Measurements from ENCODE around the gene ACSF2. TPM values are rescaled to one million over a fixed set of nuclear protein-coding genes. Genes with fewer than 3 reads are reported as not detected.
A peak's percentile ranks its signal among the peaks of the same experiment; 100 is the strongest.
"Not testable (repeated sequence)": the region's sequence is repeated elsewhere in the genome, so short reads cannot be mapped to it uniquely, and the experiment has no call there.

The ACSF2 gene
- total RNA-seq, 6 donors from 2014 or later: 52.3 to 239 (median 120) TPM

DNA sequence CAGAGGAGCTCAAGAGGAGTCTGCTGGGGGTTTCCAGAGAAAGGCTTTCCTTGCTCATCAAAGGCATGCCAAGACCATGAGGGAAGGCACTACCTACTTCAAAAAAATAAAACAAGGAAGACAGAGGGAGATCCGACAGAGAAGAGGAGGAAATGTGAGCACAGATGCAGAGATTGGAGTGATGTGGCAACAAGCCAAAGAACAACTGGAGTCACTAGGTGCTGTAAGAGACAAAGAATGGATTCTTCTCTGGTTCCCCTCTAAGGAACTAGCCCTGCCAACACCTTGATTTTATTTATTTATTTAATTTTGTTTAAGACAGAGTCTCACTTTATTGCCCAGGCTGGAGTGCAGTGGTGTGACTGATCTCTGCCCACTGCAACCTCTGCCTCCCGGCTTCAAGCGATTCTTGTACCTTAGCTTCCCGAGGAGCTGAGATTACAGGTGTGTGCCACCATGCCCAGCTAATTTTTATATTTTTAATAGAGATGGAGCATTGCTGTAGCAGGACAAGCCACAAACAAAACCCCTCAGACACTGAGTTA, 13.8 kb upstream of the ACSF2 start:
- H3K27ac ChIP-seq: no peak overlapping the region
- DNase-seq: no peak
- TF ChIP-seq EP300 (IDR thresholded peaks at IDR 0.05): no peak
- TF ChIP-seq POLR2AphosphoS5 (IDR thresholded peaks at IDR 0.05): no peak
- no peak for TF ChIP-seq POLR2A (IDR thresholded peaks at IDR 0.05)
- TF ChIP-seq, protein P1, sequence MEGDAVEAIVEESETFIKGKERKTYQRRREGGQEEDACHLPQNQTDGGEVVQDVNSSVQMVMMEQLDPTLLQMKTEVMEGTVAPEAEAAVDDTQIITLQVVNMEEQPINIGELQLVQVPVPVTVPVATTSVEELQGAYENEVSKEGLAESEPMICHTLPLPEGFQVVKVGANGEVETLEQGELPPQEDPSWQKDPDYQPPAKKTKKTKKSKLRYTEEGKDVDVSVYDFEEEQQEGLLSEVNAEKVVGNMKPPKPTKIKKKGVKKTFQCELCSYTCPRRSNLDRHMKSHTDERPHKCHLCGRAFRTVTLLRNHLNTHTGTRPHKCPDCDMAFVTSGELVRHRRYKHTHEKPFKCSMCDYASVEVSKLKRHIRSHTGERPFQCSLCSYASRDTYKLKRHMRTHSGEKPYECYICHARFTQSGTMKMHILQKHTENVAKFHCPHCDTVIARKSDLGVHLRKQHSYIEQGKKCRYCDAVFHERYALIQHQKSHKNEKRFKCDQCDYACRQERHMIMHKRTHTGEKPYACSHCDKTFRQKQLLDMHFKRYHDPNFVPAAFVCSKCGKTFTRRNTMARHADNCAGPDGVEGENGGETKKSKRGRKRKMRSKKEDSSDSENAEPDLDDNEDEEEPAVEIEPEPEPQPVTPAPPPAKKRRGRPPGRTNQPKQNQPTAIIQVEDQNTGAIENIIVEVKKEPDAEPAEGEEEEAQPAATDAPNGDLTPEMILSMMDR (IDR thresholded peaks at IDR 0.05): no peak
- WGBS, 2 donors: 83 to 84% methylated on average over 4 of the region's 4 CpGs
- H3K4me1 ChIP-seq: no peaks in the 10 kb centered on the region
- ATAC-seq (ENCODE audit: low FRiP score in 2 of 2): no peak
- H3K4me3 ChIP-seq: no peak overlapping the region
- no peaks in the 10 kb centered on the region for H3K27me3 ChIP-seq
- no peaks in the 10 kb centered on the region for H3K9me3 ChIP-seq
- no peaks in the 10 kb centered on the region for H3K36me3 ChIP-seq

DNA sequence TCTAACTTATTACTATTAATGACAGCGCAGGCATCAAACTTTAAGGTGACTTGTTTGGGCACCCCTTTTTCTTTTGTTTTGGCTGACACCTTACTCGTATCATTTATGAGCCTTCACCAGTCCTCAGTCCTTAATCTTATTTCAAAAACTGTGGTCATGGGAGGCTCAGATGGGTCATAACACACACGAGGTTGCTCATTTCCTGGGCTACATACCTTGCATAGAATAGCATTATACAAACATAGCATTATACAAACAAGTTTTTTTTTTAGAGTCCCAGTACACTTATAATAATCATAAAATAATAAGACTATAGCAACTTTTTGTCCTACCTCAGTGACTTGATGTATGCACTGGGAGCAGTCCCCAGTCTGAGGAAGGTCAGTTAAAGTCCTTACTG, 11.2 kb upstream of the ACSF2 start:
- Histone ChIP-seq H3K27me3 (no peaks in the 10 kb centered on the region), H3K27ac (no peak overlapping the region), H3K36me3 (no peaks in the 10 kb centered on the region), H3K4me1 (no peaks in the 10 kb centered on the region), H3K4me3 (no peak overlapping the region), H3K9me3 (no peaks in the 10 kb centered on the region)
- DNase-seq (no peak), ATAC-seq (ENCODE audit: low FRiP score in 2 of 2) (no peak)
- TF ChIP-seq EP300 (IDR thresholded peaks at IDR 0.05) (no peak), POLR2AphosphoS5 (IDR thresholded peaks at IDR 0.05) (no peak), POLR2A (IDR thresholded peaks at IDR 0.05) (no peak)
- TF ChIP-seq, protein P1 (IDR thresholded peaks at IDR 0.05): no peak
- 72 to 74% methylated on average over 3 of the region's 3 CpGs for WGBS, 2 donors

DNA sequence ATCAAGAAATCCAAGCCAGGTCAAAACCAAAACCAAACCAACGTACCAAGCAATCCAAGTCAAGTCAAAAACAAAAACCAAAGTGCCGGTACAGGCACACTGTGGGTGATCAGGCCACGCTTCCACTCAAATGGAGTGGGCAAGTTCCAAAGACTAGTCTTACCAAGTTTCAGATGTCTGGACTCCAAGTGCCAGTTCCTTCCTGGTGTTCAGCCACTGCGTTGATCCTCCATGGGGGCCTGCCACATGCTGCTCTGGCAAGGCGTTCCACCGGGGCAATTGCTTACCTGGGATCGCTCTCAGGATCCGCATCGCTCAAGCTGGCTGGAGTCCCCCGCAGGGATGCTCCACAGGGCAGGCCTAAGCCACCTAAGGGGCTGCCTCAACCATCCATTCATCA, 6.4 kb upstream of the ACSF2 start:
- WGBS, 2 donors: 97 to 100% methylated on average over 4 to 10 of the region's 10 CpGs
- H3K9me3 ChIP-seq; H3K27me3 ChIP-seq; ATAC-seq (ENCODE audit: low FRiP score in 2 of 2); H3K4me3 ChIP-seq; H3K27ac ChIP-seq; H3K36me3 ChIP-seq; DNase-seq: not testable (repeated sequence)
- H3K4me1 ChIP-seq: peaks cover 13 to 35% (median 15%) of the 10 kb centered on the region in 4 donors

DNA sequence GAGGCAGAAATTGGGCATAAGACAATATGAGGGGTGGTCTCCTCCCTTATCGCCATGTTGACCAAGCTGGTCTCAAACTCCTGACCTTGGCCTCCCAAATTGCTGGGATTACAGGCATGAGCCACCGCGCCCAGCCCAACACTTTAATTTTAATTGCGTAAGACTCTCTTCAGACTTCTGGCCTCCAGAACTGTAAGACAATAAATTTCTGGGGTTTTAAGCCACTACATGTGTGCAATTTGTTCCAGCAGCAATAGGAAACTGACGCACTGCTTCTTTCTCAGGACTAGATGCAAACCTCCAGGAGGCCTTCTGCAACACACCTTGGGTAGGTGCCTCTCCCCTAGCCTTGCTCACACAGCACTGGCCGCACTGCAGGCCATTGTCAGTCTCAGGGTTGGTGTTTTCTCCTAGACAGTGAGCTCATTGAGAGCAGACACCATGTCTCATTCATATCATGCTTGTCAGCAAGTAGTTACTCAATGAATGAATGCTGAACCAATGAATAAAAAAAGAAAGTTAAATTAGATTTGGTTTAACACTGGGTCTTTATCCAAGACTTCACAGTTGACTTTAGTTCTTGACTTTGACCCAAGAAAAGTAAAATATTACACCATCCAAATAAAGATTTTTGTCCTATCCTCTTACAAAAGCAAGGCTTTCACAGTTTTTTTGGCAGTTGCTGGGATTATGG, 5.5 kb upstream of the ACSF2 start:
- TF ChIP-seq EP300 (IDR thresholded peaks at IDR 0.05): no peak
- no peak for TF ChIP-seq POLR2AphosphoS5 (IDR thresholded peaks at IDR 0.05)
- H3K36me3 ChIP-seq: no peaks in the 10 kb centered on the region
- H3K27me3 ChIP-seq: no peaks in the 10 kb centered on the region
- 86 to 87% methylated on average over 6 of the region's 6 CpGs for WGBS, 2 donors
- peaks cover 20 to 44% (median 25%) of the 10 kb centered on the region in 4 donors for H3K4me1 ChIP-seq
- DNase-seq (no peak), ATAC-seq (ENCODE audit: low FRiP score in 2 of 2) (peak in 1 of 2 donors; percentile 56)
- no peak overlapping the region for H3K4me3 ChIP-seq
- peak overlapping the region in 3 of 4 donors; percentile 61 to 72 (median 68) for H3K27ac ChIP-seq
- no peaks in the 10 kb centered on the region for H3K9me3 ChIP-seq

DNA sequence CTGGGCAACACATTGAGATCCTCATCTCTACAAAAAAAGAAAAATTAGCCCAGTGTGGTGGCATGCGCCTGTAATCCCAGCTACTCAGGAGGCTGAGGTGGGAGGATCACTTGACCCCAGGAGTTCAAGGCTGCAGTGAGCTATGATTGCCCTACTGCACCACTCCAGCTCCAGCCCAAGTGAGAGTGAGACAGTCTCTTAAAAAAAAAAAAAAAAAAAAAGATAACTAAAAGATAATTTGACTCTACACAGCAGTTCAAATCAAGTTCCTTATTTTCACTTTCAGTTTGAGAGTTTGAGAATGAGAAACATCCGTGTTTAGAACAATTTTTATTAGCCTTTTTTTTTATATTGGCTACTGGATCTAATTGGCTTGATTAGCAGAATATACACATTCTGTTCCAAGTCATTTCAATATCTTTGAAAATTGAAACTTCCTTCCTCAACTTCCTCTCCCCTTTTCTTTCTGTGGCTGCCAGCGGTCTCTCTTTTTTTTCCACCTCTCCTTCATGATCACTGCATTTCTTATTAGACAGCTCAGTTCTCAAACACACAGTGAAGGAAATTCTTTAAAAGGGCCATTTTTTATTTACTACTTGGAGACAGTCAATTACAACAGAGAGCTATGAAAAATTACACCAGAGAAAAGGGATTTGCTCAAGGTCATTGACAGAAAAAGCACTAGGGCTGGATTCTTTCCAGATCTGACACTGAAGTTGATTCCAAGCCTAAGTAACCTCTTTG, 4.5 kb upstream of the ACSF2 start:
- Histone ChIP-seq H3K9me3 (no peaks in the 10 kb centered on the region), H3K4me1 (peaks cover 22 to 51% (median 28%) of the 10 kb centered on the region in 4 donors), H3K4me3 (peak overlapping the region in 2 of 4 donors; percentile 33 to 36), H3K27me3 (no peaks in the 10 kb centered on the region), H3K36me3 (no peaks in the 10 kb centered on the region), H3K27ac (peak overlapping the region; percentile 59 to 72 (median 64))
- TF ChIP-seq POLR2AphosphoS5 (IDR thresholded peaks at IDR 0.05) (no peak), EP300 (IDR thresholded peaks at IDR 0.05) (no peak)
- TF ChIP-seq, protein P1 (IDR thresholded peaks at IDR 0.05): no peak
- ATAC-seq (ENCODE audit: low FRiP score in 2 of 2): no peak
- 40 to 42% methylated on average over 3 of the region's 3 CpGs for WGBS, 2 donors
- DNase-seq: no peak

Measured in upper lobe of left lung (tissue), 6 donors.